Fibroblast of the aortic adventitia (primary cell): Measurements from ENCODE around the gene HTT. TPM values are rescaled to one million over a fixed set of nuclear protein-coding genes. Genes with fewer than 3 reads are reported as not detected.
A peak's percentile ranks its signal among the peaks of the same experiment; 100 is the strongest.

Experiments used
- DNase-seq: peaks from one replicate; pipeline ENCODE4 v3.0.0-alpha.2; 2010; ENCODE audit warnings: low read depth
- H3K4me3 ChIP-seq: 2 replicates; pipeline ENCODE4 v1.5.1; 2011; ENCODE audit warnings: low read depth, mild to moderate bottlenecking, control low read depth, low read length, moderate library complexity
- CTCF ChIP-seq: IDR thresholded peaks from 2 replicates; pipeline ENCODE4 v1.5.1; 2011; ENCODE audit warnings: mild to moderate bottlenecking, low read length, control low read depth, inconsistent platforms; ENCODE audit not compliant: insufficient read depth
- total RNA-seq: library from RNA; depleted of rRNA; stranded (reverse); fragments of >200 nt; gene quantifications from 2 replicates; pipeline ENCODE4 v1.2.3, GENCODE V29; 2012; ENCODE audit warnings: low replicate concordance

Gene HTT
- total RNA-seq, 1 donor: 49.9 TPM

- peak overlapping the region; percentile 77 for H3K4me3 ChIP-seq
- no peak for DNase-seq
- no peak for TF ChIP-seq CTCF
Observed at GRCh38 chr4:3073158-3074077, 1.1 kb upstream of the HTT start.

GRCh38 chr4:3074846-3075651, 568 bp downstream of the HTT start:
- peak overlapping the region; percentile 89 for H3K4me3 ChIP-seq
- DNase-seq: no peak
- TF ChIP-seq CTCF: no peak

GRCh38 chr4:3075652-3075981, 1.1 kb downstream of the HTT start:
- peak overlapping the region; percentile 89 for H3K4me3 ChIP-seq
- no peak for TF ChIP-seq CTCF
- peak; percentile 38 for DNase-seq

- DNase-seq: no peak
- no peak overlapping the region for H3K4me3 ChIP-seq
- TF ChIP-seq CTCF: no peak
Observed at GRCh38 chr4:3077796-3078195, 3.3 kb downstream of the HTT start.

- no peak overlapping the region for H3K4me3 ChIP-seq
- TF ChIP-seq CTCF: no peak
- DNase-seq: no peak
Observed at GRCh38 chr4:3079694-3080123, 5.2 kb downstream of the HTT start.

- TF ChIP-seq CTCF: no peak
- DNase-seq: no peak
- no peak overlapping the region for H3K4me3 ChIP-seq
Observed at GRCh38 chr4:3082925-3083515, 8.5 kb downstream of the HTT start.
